Measurements from ENCODE around the gene PCP4.

The PCP4 gene

GRCh38 chr21:39867198-39867650, at the start of gene PCP4:
Gene PCP4, plus strand, starts transcription at chr21:39867438. Its CDS starts 64 bp downstream, at chr21:39867502.
- no peak within 1 kb of the TSS for H3K4me3 ChIP-seq (replicated peaks; ENCODE audit: low read depth, low read length)
- peak; percentile 48 for TF ChIP-seq CTCF (IDR thresholded peaks at IDR 0.05; ENCODE audit: low read length, missing control alignments)
- DNase-seq (ENCODE audit: low read depth) = peak; percentile 13

- DNase-seq (ENCODE audit: low read depth) = no peak
- no peak overlapping the region for H3K4me3 ChIP-seq (replicated peaks; ENCODE audit: low read depth, low read length)
- no peak for TF ChIP-seq CTCF (IDR thresholded peaks at IDR 0.05; ENCODE audit: low read length, missing control alignments)
These were observed 48.7 kb upstream of the PCP4 start for GRCh38 chr21:39818557-39818956.

- DNase-seq (ENCODE audit: low read depth) = no peak
- TF ChIP-seq CTCF (IDR thresholded peaks at IDR 0.05; ENCODE audit: low read length, missing control alignments) = no peak
- H3K4me3 ChIP-seq (replicated peaks; ENCODE audit: low read depth, low read length) = no peak overlapping the region
These were observed 45.2 kb upstream of the PCP4 start for GRCh38 chr21:39822042-39822441.

- H3K4me3 ChIP-seq (replicated peaks; ENCODE audit: low read depth, low read length) = no peak overlapping the region
- DNase-seq (ENCODE audit: low read depth) = no peak
- TF ChIP-seq CTCF (IDR thresholded peaks at IDR 0.05; ENCODE audit: low read length, missing control alignments) = no peak
These were observed 42.0 kb upstream of the PCP4 start for GRCh38 chr21:39825250-39825649.

GRCh38 chr21:39834543-39834942, 32.7 kb upstream of the PCP4 start:
- TF ChIP-seq CTCF (IDR thresholded peaks at IDR 0.05; ENCODE audit: low read length, missing control alignments) = no peak
- DNase-seq (ENCODE audit: low read depth) = no peak
- no peak overlapping the region for H3K4me3 ChIP-seq (replicated peaks; ENCODE audit: low read depth, low read length)

GRCh38 chr21:39837861-39838359, 29.3 kb upstream of the PCP4 start:
- DNase-seq (ENCODE audit: low read depth) = no peak
- TF ChIP-seq CTCF (IDR thresholded peaks at IDR 0.05; ENCODE audit: low read length, missing control alignments) = no peak

GRCh38 chr21:39840373-39841097, 26.7 kb upstream of the PCP4 start:
- TF ChIP-seq CTCF (IDR thresholded peaks at IDR 0.05; ENCODE audit: low read length, missing control alignments) = no peak
- H3K4me3 ChIP-seq (replicated peaks; ENCODE audit: low read depth, low read length) = no peak overlapping the region
- no peak for DNase-seq (ENCODE audit: low read depth)

More at GRCh38 chr21:39837861-39838359, 29.3 kb upstream of the PCP4 start:
- H3K4me3 ChIP-seq (replicated peaks; ENCODE audit: low read depth, low read length) = no peak overlapping the region

All from fibroblast of pulmonary artery (primary cell).